Naive thymus-derived CD4-positive, alpha-beta T cell (primary cell): ENCODE data around the gene BTBD3. TPM values are rescaled to one million over a fixed set of nuclear protein-coding genes. Genes with fewer than 3 reads are reported as not detected.

Source experiments
- ATAC-seq: fragments of 150-1000 bp; cut with Tn5 transposase; 2 replicates; pipeline ENCODE4 v1.10.0; 2021; ENCODE audit warnings: mild to moderate bottlenecking, moderate library complexity
- CTCF ChIA-PET: fragments of 350-600 bp; sonication (Branson Sonifier 250); formaldehyde crosslinking; loops from one replicate; lab custom pipeline; 2021; ENCODE audit warnings: antibody characterized with exemption; lab: Charles Lee
- POLR2A ChIA-PET: fragments of 350-600 bp; sonication (Branson Sonifier 250); formaldehyde crosslinking; loops from one replicate; lab custom pipeline; 2021; ENCODE audit warnings: antibody characterized with exemption, inconsistent platforms; lab: Charles Lee
- DNase-seq, 9 donors: peaks; one replicate each; pipeline versions ENCODE4 v3.0.0 to v3.0.0-alpha.2; 2020 to 2022; ENCODE audit warnings: mixed read lengths in 1 of 9
- H3K27ac ChIP-seq: one replicate; pipeline ENCODE4 v1.7.0; 2013; ENCODE audit warnings: mild to moderate bottlenecking, low read depth, low read length, moderate library complexity
- H3K27me3 ChIP-seq, 2 donors: one replicate each; pipeline ENCODE4 v1.7.0; 2013; ENCODE audit warnings: low read length in 2 of 2, mild to moderate bottlenecking in 2 of 2, moderate library complexity in 2 of 2; ENCODE audit not compliant: control insufficient read depth in 2 of 2, insufficient read depth in 2 of 2
- H3K36me3 ChIP-seq, 3 experiments: 1 replicate in 2 of 3; 2 replicates in 1 of 3; pipeline ENCODE4 v1.7.0; 2013; ENCODE audit warnings: low read length in 3 of 3, mild to moderate bottlenecking in 3 of 3, moderate library complexity in 1 of 3; ENCODE audit not compliant: insufficient read depth in 3 of 3, control insufficient read depth in 2 of 3
- H3K4me1 ChIP-seq, 2 donors: one replicate each; pipeline ENCODE4 v1.7.0; 2013; ENCODE audit warnings: low read length in 2 of 2, mild to moderate bottlenecking in 2 of 2, moderate library complexity in 1 of 2; ENCODE audit not compliant: control insufficient read depth in 2 of 2, insufficient read depth in 2 of 2
- H3K4me3 ChIP-seq: 2 replicates; pipeline ENCODE4 v1.7.0; 2013; ENCODE audit warnings: mild to moderate bottlenecking, low read length
- H3K9me3 ChIP-seq, 3 experiments: 1 replicate in 2 of 3; 2 replicates in 1 of 3; pipeline ENCODE4 v1.7.0; 2013; ENCODE audit warnings: low read length in 3 of 3; ENCODE audit not compliant: control insufficient read depth in 2 of 3
- H3K27ac Mint-ChIP-seq, 9 donors: one replicate each; pipeline ENCODE4 v1.8.0; 2020 to 2022; ENCODE audit warnings: mixed read lengths in 9 of 9, mild to moderate bottlenecking in 8 of 9, moderate library complexity in 5 of 9, inconsistent platforms in 2 of 9
- H3K27me3 Mint-ChIP-seq, 5 donors: one replicate each; pipeline ENCODE4 v1.8.0; 2021 to 2022; ENCODE audit warnings: mixed read lengths in 5 of 5, mild to moderate bottlenecking in 1 of 5
- H3K36me3 Mint-ChIP-seq, 5 donors: one replicate each; pipeline ENCODE4 v1.8.0; 2020 to 2022; ENCODE audit warnings: mixed read lengths in 5 of 5, mild to moderate bottlenecking in 3 of 5, inconsistent platforms in 1 of 5
- H3K4me1 Mint-ChIP-seq, 7 donors: one replicate each; pipeline ENCODE4 v1.8.0; 2020 to 2022; ENCODE audit warnings: mixed read lengths in 7 of 7, mild to moderate bottlenecking in 3 of 7, inconsistent platforms in 1 of 7
- H3K4me3 Mint-ChIP-seq, 10 donors: one replicate each; pipeline ENCODE4 v1.8.0; 2020 to 2022; ENCODE audit warnings: mild to moderate bottlenecking in 10 of 10, mixed read lengths in 10 of 10, moderate library complexity in 6 of 10, inconsistent platforms in 2 of 10
- H3K9me3 Mint-ChIP-seq, 11 donors: one replicate each; pipeline ENCODE4 v1.8.0; 2020 to 2022; ENCODE audit warnings: mixed read lengths in 11 of 11, mild to moderate bottlenecking in 4 of 11, inconsistent platforms in 1 of 11, moderate library complexity in 1 of 11
- intact Hi-C, 2 donors: fragments of 100-400 bp; cut with micrococcal nuclease; formaldehyde crosslinking; loops; one replicate each; pipeline ENCODE4 v1.15.1; 2023
- polyA plus RNA-seq, 2 donors: library from polyadenylated mRNA; unstranded; fragments of 300-500 nt; fragmentation: Illumina TruSeq; gene quantifications; one replicate each; pipeline ENCODE4 v1.2.3, GENCODE V29; 2021
- total RNA-seq, 6 experiments: library from RNA in 5 of 6; stranded (reverse) in 5 of 6; gene quantifications; 1 replicate in 5 of 6; 2 replicates in 1 of 6; pipeline ENCODE4 v1.2.3 and lab custom pipeline; 2021 to 2026

The BTBD3 gene
- total and polyA plus RNA-seq, 7 experiments from 2014 or later = 1.6 to 6.1 (median 2.0) TPM

GRCh38 chr20:11895861-11896387 lies 21.8 kb upstream of the BTBD3 start:
- ChIA-PET CTCF (no interaction called here), POLR2A (no interaction called here)
- Histone ChIP-seq H3K4me3 (no peak overlapping the region), H3K4me1 (no peaks in the 10 kb centered on the region), H3K9me3 (no peaks in the 10 kb centered on the region), H3K36me3 (no peaks in the 10 kb centered on the region), H3K27ac (no peak overlapping the region), H3K27me3 (no peaks in the 10 kb centered on the region)
- no peak for DNase-seq
- H3K4me3 Mint-ChIP-seq = no peak overlapping the region
- no peak overlapping the region for H3K27ac Mint-ChIP-seq
- no peak for ATAC-seq
- H3K4me1 Mint-ChIP-seq = peaks cover 0 to 28% (median 18%) of the 10 kb centered on the region in 7 donors
- intact Hi-C loops = loop anchor here in 1 of 2 donors (10.0 kb wide), 1 partner anchor 1889 kb away; the partner anchor contains the start of genes ESF1 and NDUFAF5
- H3K27me3 Mint-ChIP-seq = peaks cover 0 to 21% (median 0%) of the 10 kb centered on the region in 5 donors
- H3K9me3 Mint-ChIP-seq = peaks cover 0 to 5% (median 0%) of the 10 kb centered on the region in 11 donors
- H3K36me3 Mint-ChIP-seq = peaks cover 0 to 5% (median 0%) of the 10 kb centered on the region in 5 donors

GRCh38 chr20:11901127-11901526 lies 16.6 kb upstream of the BTBD3 start:
- Mint-ChIP-seq H3K27me3 (peaks cover 0 to 2% (median 0%) of the 10 kb centered on the region in 5 donors), H3K4me3 (no peak overlapping the region), H3K9me3 (peaks cover 0 to 7% (median 0%) of the 10 kb centered on the region in 11 donors), H3K27ac (no peak overlapping the region), H3K4me1 (peaks cover 0 to 9% (median 5%) of the 10 kb centered on the region in 7 donors), H3K36me3 (peaks cover 0 to 10% (median 0%) of the 10 kb centered on the region in 5 donors)
- H3K27me3 ChIP-seq = no peaks in the 10 kb centered on the region
- no peak overlapping the region for H3K4me3 ChIP-seq
- no peak overlapping the region for H3K27ac ChIP-seq
- intact Hi-C loops = no loop called here
- no peaks in the 10 kb centered on the region for H3K9me3 ChIP-seq
- H3K4me1 ChIP-seq = no peaks in the 10 kb centered on the region
- CTCF ChIA-PET = no interaction called here
- H3K36me3 ChIP-seq = no peaks in the 10 kb centered on the region
- ATAC-seq (no peak), DNase-seq (no peak)
- POLR2A ChIA-PET = no interaction called here

GRCh38 chr20:11902285-11902697 lies 15.4 kb upstream of the BTBD3 start:
- Histone ChIP-seq H3K4me1 (no peaks in the 10 kb centered on the region), H3K27me3 (no peaks in the 10 kb centered on the region), H3K4me3 (no peak overlapping the region), H3K9me3 (no peaks in the 10 kb centered on the region), H3K27ac (no peak overlapping the region), H3K36me3 (no peaks in the 10 kb centered on the region)
- ChIA-PET CTCF (no interaction called here), POLR2A (no interaction called here)
- Mint-ChIP-seq H3K36me3 (peaks cover 0 to 10% (median 0%) of the 10 kb centered on the region in 5 donors), H3K9me3 (peaks cover 0 to 7% (median 0%) of the 10 kb centered on the region in 11 donors), H3K27me3 (no peaks in the 10 kb centered on the region), H3K4me1 (peaks cover 0 to 7% (median 4%) of the 10 kb centered on the region in 7 donors), H3K27ac (no peak overlapping the region), H3K4me3 (no peak overlapping the region)
- intact Hi-C loops = no loop called here
- DNase-seq (no peak), ATAC-seq (no peak)

- H3K27ac Mint-ChIP-seq = no peak overlapping the region
- H3K27me3 ChIP-seq = no peaks in the 10 kb centered on the region
- peaks cover 0 to 9% (median 0%) of the 10 kb centered on the region in 11 donors for H3K9me3 Mint-ChIP-seq
- H3K4me1 ChIP-seq = no peaks in the 10 kb centered on the region
- ATAC-seq (no peak), DNase-seq (no peak)
- intact Hi-C loops = no loop called here
- no peak overlapping the region for H3K4me3 Mint-ChIP-seq
- peaks cover 0 to 5% (median 3%) of the 10 kb centered on the region in 7 donors for H3K4me1 Mint-ChIP-seq
- H3K36me3 Mint-ChIP-seq = peaks cover 0 to 5% (median 0%) of the 10 kb centered on the region in 5 donors
- H3K4me3 ChIP-seq = no peak overlapping the region
- ChIA-PET POLR2A (no interaction called here), CTCF (no interaction called here)
- H3K27ac ChIP-seq = no peak overlapping the region
- no peaks in the 10 kb centered on the region for H3K9me3 ChIP-seq
- H3K27me3 Mint-ChIP-seq = no peaks in the 10 kb centered on the region
- no peaks in the 10 kb centered on the region for H3K36me3 ChIP-seq
Measured at GRCh38 chr20:11905460-11906179, 12.1 kb upstream of the BTBD3 start.

GRCh38 chr20:11906626-11907480 lies 10.8 kb upstream of the BTBD3 start:
- Histone ChIP-seq H3K4me1 (no peaks in the 10 kb centered on the region), H3K36me3 (no peaks in the 10 kb centered on the region), H3K27me3 (no peaks in the 10 kb centered on the region), H3K27ac (no peak overlapping the region), H3K9me3 (no peaks in the 10 kb centered on the region), H3K4me3 (no peak overlapping the region)
- no peaks in the 10 kb centered on the region for H3K27me3 Mint-ChIP-seq
- H3K36me3 Mint-ChIP-seq = peaks cover 0 to 5% (median 0%) of the 10 kb centered on the region in 5 donors
- intact Hi-C loops = no loop called here
- POLR2A ChIA-PET = no interaction called here
- no peak overlapping the region for H3K27ac Mint-ChIP-seq
- peaks cover 0 to 5% (median 1%) of the 10 kb centered on the region in 7 donors for H3K4me1 Mint-ChIP-seq
- CTCF ChIA-PET = no interaction called here
- DNase-seq (no peak), ATAC-seq (no peak)
- H3K9me3 Mint-ChIP-seq = peaks cover 0 to 9% (median 0%) of the 10 kb centered on the region in 11 donors
- no peak overlapping the region for H3K4me3 Mint-ChIP-seq

GRCh38 chr20:11907621-11908020 lies 10.1 kb upstream of the BTBD3 start:
- Histone ChIP-seq H3K4me1 (no peaks in the 10 kb centered on the region), H3K27ac (no peak overlapping the region), H3K4me3 (no peak overlapping the region), H3K27me3 (no peaks in the 10 kb centered on the region), H3K9me3 (no peaks in the 10 kb centered on the region), H3K36me3 (no peaks in the 10 kb centered on the region)
- no peak for DNase-seq
- Mint-ChIP-seq H3K9me3 (peaks cover 0 to 9% (median 0%) of the 10 kb centered on the region in 11 donors), H3K4me1 (peaks cover 0 to 12% (median 7%) of the 10 kb centered on the region in 7 donors), H3K27ac (no peak overlapping the region), H3K27me3 (no peaks in the 10 kb centered on the region), H3K36me3 (peaks cover 0 to 5% (median 0%) of the 10 kb centered on the region in 5 donors), H3K4me3 (no peak overlapping the region)
- CTCF ChIA-PET = no interaction called here
- intact Hi-C loops = no loop called here
- POLR2A ChIA-PET = no interaction called here
- ATAC-seq = no peak
